ENCODE results near the gene CFC1.
"Not testable (repeated sequence)": the region's sequence is repeated elsewhere in the genome, so short reads cannot be mapped to it uniquely, and the experiment has no call there.

- TF ChIP-seq CTCF, POLR2A (IDR thresholded peaks at IDR 0.05): not testable (repeated sequence)
These were observed 6.5 kb downstream of the CFC1 start for GRCh38 chr2:130592791-130593414.

All from body of pancreas (tissue), 4 donors.